Trophoblast cell (in vitro differentiated cells and primary cell): ENCODE data around the gene LAMA3.

ENCODE experiments used
- DNase-seq, 2 donors: peaks; one replicate each; pipeline ENCODE4 v3.0.0-alpha.2; 2016
- H2AFZ ChIP-seq: 2 replicates; pipeline ENCODE4 v1.6.1; 2013; ENCODE audit warnings: low read length, moderate library complexity, mild to moderate bottlenecking; ENCODE audit not compliant: insufficient read depth, poor library complexity
- H2AK5ac ChIP-seq: 2 replicates; pipeline ENCODE4 v1.6.1; 2013; ENCODE audit warnings: mild to moderate bottlenecking, low read length
- H2BK120ac ChIP-seq: 2 replicates; pipeline ENCODE4 v1.6.1; 2013; ENCODE audit warnings: low read length, mild to moderate bottlenecking, moderate library complexity; ENCODE audit not compliant: insufficient read depth, poor library complexity
- H2BK12ac ChIP-seq: 2 replicates; pipeline ENCODE4 v1.6.1; 2013; ENCODE audit warnings: mild to moderate bottlenecking, low read length, moderate library complexity
- H2BK5ac ChIP-seq: 2 replicates; pipeline ENCODE4 v1.6.1; 2013; ENCODE audit warnings: low read length, low read depth, moderate library complexity, mild to moderate bottlenecking; ENCODE audit not compliant: poor library complexity
- H3K14ac ChIP-seq: 2 replicates; pipeline ENCODE4 v1.6.1; 2013; ENCODE audit warnings: mild to moderate bottlenecking, low read length
- H3K18ac ChIP-seq: 2 replicates; pipeline ENCODE4 v1.6.1; 2013; ENCODE audit warnings: mild to moderate bottlenecking, low read length
- H3K23ac ChIP-seq: 2 replicates; pipeline ENCODE4 v1.6.1; 2013; ENCODE audit warnings: low read length
- H3K27ac ChIP-seq: 2 replicates; pipeline ENCODE4 v1.5.1; 2013; ENCODE audit warnings: low read depth, mild to moderate bottlenecking, inconsistent platforms, low read length, moderate library complexity
- H3K27me3 ChIP-seq: 2 replicates; pipeline ENCODE4 v1.6.1; 2013; ENCODE audit warnings: inconsistent platforms, mild to moderate bottlenecking, low read length, moderate library complexity; ENCODE audit not compliant: insufficient read depth
- H3K36me3 ChIP-seq, 2 experiments: 1 replicate in 1 of 2; 2 replicates in 1 of 2; pipeline ENCODE4 v1.6.1; 2013; ENCODE audit warnings: low read length in 2 of 2, mild to moderate bottlenecking in 2 of 2, moderate library complexity in 1 of 2; ENCODE audit not compliant: insufficient read depth in 2 of 2, control insufficient read depth in 1 of 2
- H3K4ac ChIP-seq: 2 replicates; pipeline ENCODE4 v1.6.1; 2013; ENCODE audit warnings: low read depth, mild to moderate bottlenecking, low read length, moderate library complexity
- H3K4me1 ChIP-seq, 2 experiments: 1 replicate in 1 of 2; 2 replicates in 1 of 2; pipeline ENCODE4 v1.6.1; 2013; ENCODE audit warnings: low read length in 2 of 2, mild to moderate bottlenecking in 2 of 2, moderate library complexity in 1 of 2; ENCODE audit not compliant: insufficient read depth in 2 of 2, control insufficient read depth in 1 of 2
- H3K4me2 ChIP-seq: 2 replicates; pipeline ENCODE4 v1.6.1; 2013; ENCODE audit warnings: inconsistent platforms, mild to moderate bottlenecking, low read length, moderate library complexity
- H3K4me3 ChIP-seq: 2 replicates; pipeline ENCODE4 v1.5.1; 2013; ENCODE audit warnings: mild to moderate bottlenecking, low read depth, low read length, inconsistent platforms
- H3K79me1 ChIP-seq: one replicate; pipeline ENCODE4 v1.6.1; 2013; ENCODE audit warnings: low read length
- H3K79me2 ChIP-seq: 2 replicates; pipeline ENCODE4 v1.6.1; 2013; ENCODE audit warnings: low read length, mild to moderate bottlenecking; ENCODE audit not compliant: control insufficient read depth, insufficient read depth, poor library complexity
- H3K9ac ChIP-seq: 2 replicates; pipeline ENCODE4 v1.6.1; 2013; ENCODE audit warnings: mild to moderate bottlenecking, low read length
- H3K9me3 ChIP-seq: 2 replicates; pipeline ENCODE4 v1.6.1; 2013; ENCODE audit warnings: low read depth, mild to moderate bottlenecking, control low read depth, inconsistent platforms, low read length; ENCODE audit not compliant: insufficient read depth
- H4K12ac ChIP-seq: 2 replicates; pipeline ENCODE4 v1.6.1; 2013; ENCODE audit warnings: low read depth, mild to moderate bottlenecking, low read length, moderate library complexity
- H4K8ac ChIP-seq: 2 replicates; pipeline ENCODE4 v1.6.1; 2013; ENCODE audit warnings: low read depth, mild to moderate bottlenecking, low read length, moderate library complexity
- H4K91ac ChIP-seq: one replicate; pipeline ENCODE4 v1.6.1; 2013; ENCODE audit warnings: low read depth, mild to moderate bottlenecking, low read length, moderate library complexity
- WGBS: extraction: QIAGEN DNeasy Blood & Tissue Kit; methylation state at CpG from one replicate; pipeline ENCODE4 v1.1.7; 2013; ENCODE audit warnings: missing lambda C conversion rate; ENCODE audit not compliant: insufficient read length, insufficient coverage; ENCODE audit errors: extremely low coverage; 5-methylcytosine and 5-hydroxymethylcytosine counted together

Gene LAMA3

GRCh38 chr18:23658285-23658684 lies 31.0 kb upstream of the LAMA3 start:
- H4K8ac ChIP-seq = no peak overlapping the region
- H3K9me3 ChIP-seq = peaks cover 2% of the 10 kb centered on the region
- no peak overlapping the region for H3K4ac ChIP-seq
- peaks cover 0 to 7% of the 10 kb centered on the region in 2 experiments for H3K4me1 ChIP-seq
- H2BK12ac ChIP-seq = no peak overlapping the region
- peak in 1 of 2 donors; percentile 60 for DNase-seq
- H3K9ac ChIP-seq = no peak overlapping the region
- H3K36me3 ChIP-seq = no peaks in the 10 kb centered on the region
- no peak overlapping the region for H2BK5ac ChIP-seq
- no peak overlapping the region for H2AFZ ChIP-seq
- H3K14ac ChIP-seq = no peak overlapping the region
- no peak overlapping the region for H3K18ac ChIP-seq
- H2BK120ac ChIP-seq = no peak overlapping the region
- no peak overlapping the region for H3K4me2 ChIP-seq
- H3K27me3 ChIP-seq = peaks cover 21% of the 10 kb centered on the region
- H3K27ac ChIP-seq = no peak overlapping the region
- no peak overlapping the region for H2AK5ac ChIP-seq
- H4K91ac ChIP-seq = no peak overlapping the region
- WGBS = no CpG with 5 or more reads among the region's 5 CpGs
- H4K12ac ChIP-seq = no peak overlapping the region
- H3K23ac ChIP-seq = no peak overlapping the region
- no peaks in the 10 kb centered on the region for H3K79me2 ChIP-seq
- no peaks in the 10 kb centered on the region for H3K79me1 ChIP-seq
- H3K4me3 ChIP-seq = no peak overlapping the region

- whole genome bisulfite sequencing = no CpG with 5 or more reads among the region's 9 CpGs
- Histone ChIP-seq H3K36me3 (no peaks in the 10 kb centered on the region), H3K23ac (no peak overlapping the region), H3K27me3 (peaks cover 24% of the 10 kb centered on the region), H3K14ac (no peak overlapping the region), H3K4me2 (peak overlapping the region; percentile 89), H3K9me3 (peaks cover 2% of the 10 kb centered on the region), H3K27ac (no peak overlapping the region), H3K9ac (no peak overlapping the region), H3K79me2 (no peaks in the 10 kb centered on the region), H3K18ac (no peak overlapping the region), H2AK5ac (no peak overlapping the region), H3K4me3 (peak overlapping the region; percentile 31), H2BK12ac (no peak overlapping the region), H3K4me1 (peaks cover 0 to 7% of the 10 kb centered on the region in 2 experiments), H2AFZ (no peak overlapping the region), H4K91ac (no peak overlapping the region), H3K79me1 (no peaks in the 10 kb centered on the region), H4K12ac (no peak overlapping the region), H2BK120ac (no peak overlapping the region), H2BK5ac (no peak overlapping the region), H4K8ac (no peak overlapping the region), H3K4ac (no peak overlapping the region)
- DNase-seq = no peak
Observed at GRCh38 chr18:23661735-23662308, 27.4 kb upstream of the LAMA3 start.

DNA sequence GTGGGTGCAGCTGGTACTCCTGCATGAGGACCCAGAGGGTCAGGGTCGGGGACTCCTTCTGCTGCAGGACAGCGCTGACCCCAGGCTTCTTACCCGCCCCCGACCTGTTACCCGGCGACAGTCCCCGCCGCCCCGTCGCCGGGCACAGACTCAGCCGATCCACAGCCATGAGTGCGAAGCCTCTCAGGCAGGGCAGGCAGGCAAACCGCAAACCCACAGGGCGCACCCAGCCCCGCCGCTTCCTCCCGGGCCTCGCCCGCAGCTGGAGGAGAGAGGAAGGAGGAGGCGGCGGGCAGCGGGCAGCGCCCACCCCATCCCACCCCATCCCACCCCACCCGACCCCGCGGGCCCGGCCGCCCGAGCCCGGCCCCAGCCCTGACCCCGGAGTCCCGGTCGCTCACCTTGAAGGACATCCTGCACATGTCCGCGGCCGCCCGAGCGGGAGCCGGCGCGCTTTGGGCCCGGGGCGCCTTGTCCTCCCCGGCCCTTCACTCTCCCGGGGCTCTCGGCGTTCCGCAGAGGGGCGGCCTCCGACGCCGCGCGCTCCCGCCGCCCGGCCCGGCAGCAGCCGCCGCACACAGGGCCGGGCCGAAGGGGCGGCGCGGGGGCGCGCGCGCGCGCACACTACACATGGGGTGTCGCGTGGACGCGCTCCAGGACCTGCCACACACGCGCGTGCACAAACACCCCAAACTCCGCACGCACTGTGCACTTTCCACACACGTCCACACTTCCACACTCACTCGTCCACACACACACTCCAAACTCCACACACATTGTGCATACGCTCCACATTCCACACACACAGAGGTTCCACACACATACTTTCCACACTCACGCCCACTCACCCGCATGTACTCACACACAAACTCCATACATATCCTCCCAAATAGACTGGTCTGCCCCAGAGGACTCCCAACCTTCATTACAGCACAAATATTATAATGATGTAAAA lies 26.7 kb upstream of the LAMA3 start, which contains the start of gene ANKRD29:
Gene ANKRD29, minus strand, starts transcription at position 603 of the 955 bp plus-strand sequence. Its CDS starts 181 bp downstream, at position 422.
- Histone ChIP-seq H3K4me2 (peak within 1 kb of the TSS; percentile 89), H4K8ac (no peak within 1 kb of the TSS), H3K4ac (no peak within 1 kb of the TSS), H3K4me1 (peaks cover 0 to 7% of the 10 kb centered on the region in 2 experiments), H2AFZ (no peak within 1 kb of the TSS), H2BK120ac (no peak within 1 kb of the TSS), H3K27me3 (peaks cover 24% of the 10 kb centered on the region), H3K36me3 (no peaks in the 10 kb centered on the region), H3K27ac (no peak within 1 kb of the TSS), H2BK12ac (no peak within 1 kb of the TSS), H3K4me3 (peak within 1 kb of the TSS; percentile 63), H2AK5ac (no peak within 1 kb of the TSS), H4K12ac (no peak within 1 kb of the TSS), H4K91ac (no peak within 1 kb of the TSS), H3K18ac (no peak within 1 kb of the TSS), H2BK5ac (no peak within 1 kb of the TSS), H3K23ac (peak within 1 kb of the TSS; percentile 70), H3K9ac (no peak within 1 kb of the TSS), H3K14ac (no peak within 1 kb of the TSS), H3K79me2 (no peaks in the 10 kb centered on the region), H3K79me1 (no peaks in the 10 kb centered on the region), H3K9me3 (peaks cover 2% of the 10 kb centered on the region)
- peak in 1 of 2 donors; percentile 43 for DNase-seq
- WGBS = 100% methylated on average over 3 of the region's 86 CpGs

GRCh38 chr18:23664674-23665073 lies 24.6 kb upstream of the LAMA3 start:
- Histone ChIP-seq H4K91ac (no peak overlapping the region), H4K8ac (no peak overlapping the region), H3K4me3 (no peak overlapping the region), H3K23ac (no peak overlapping the region), H2AK5ac (no peak overlapping the region), H3K9ac (no peak overlapping the region), H3K36me3 (no peaks in the 10 kb centered on the region), H2BK120ac (no peak overlapping the region), H3K27ac (no peak overlapping the region), H3K4me1 (peaks cover 0 to 7% of the 10 kb centered on the region in 2 experiments), H3K9me3 (peaks cover 2% of the 10 kb centered on the region), H4K12ac (no peak overlapping the region), H3K4me2 (no peak overlapping the region), H3K14ac (no peak overlapping the region), H2AFZ (no peak overlapping the region), H2BK5ac (no peak overlapping the region), H3K27me3 (peaks cover 24% of the 10 kb centered on the region), H3K79me2 (no peaks in the 10 kb centered on the region), H2BK12ac (no peak overlapping the region), H3K4ac (no peak overlapping the region), H3K18ac (no peak overlapping the region), H3K79me1 (no peaks in the 10 kb centered on the region)
- no peak for DNase-seq
- WGBS = no CpG with 5 or more reads among the region's 6 CpGs
